Globus pallidus (tissue), 1 donor: ENCODE data around the gene PLCG1.
A peak's percentile ranks its signal among the peaks of the same experiment; 100 is the strongest.

Experiments used
- DNase-seq: peaks from one replicate; pipeline ENCODE4 v3.0.0-alpha.2; 2015; ENCODE audit warnings: low spot score

The PLCG1 gene

GRCh38 chr20:41214666-41215065, 77.3 kb downstream of the PLCG1 start:
- no peak for DNase-seq

GRCh38 chr20:41217422-41217821, 80.1 kb downstream of the PLCG1 start:
- no peak for DNase-seq

GRCh38 chr20:41218466-41218865, 81.1 kb downstream of the PLCG1 start:
- no peak for DNase-seq

- no peak for DNase-seq
Observed at GRCh38 chr20:41219824-41220223, 82.5 kb downstream of the PLCG1 start.

- peak; percentile 83 for DNase-seq
Observed at GRCh38 chr20:41221614-41222218, 84.4 kb downstream of the PLCG1 start.

- DNase-seq = peak; percentile 95
Observed at GRCh38 chr20:41222296-41222695, 85.0 kb downstream of the PLCG1 start.

GRCh38 chr20:41222703-41223102, 85.4 kb downstream of the PLCG1 start:
- DNase-seq = no peak

GRCh38 chr20:41223112-41223511, 85.8 kb downstream of the PLCG1 start:
- no peak for DNase-seq

GRCh38 chr20:41224281-41224680, 86.9 kb downstream of the PLCG1 start:
- DNase-seq = no peak

- DNase-seq = no peak
Observed at GRCh38 chr20:41225091-41225490, 87.7 kb downstream of the PLCG1 start.

GRCh38 chr20:41226426-41226825, 89.1 kb downstream of the PLCG1 start:
- DNase-seq = no peak
